ENCODE data around the gene NECTIN4. TPM values are rescaled to one million over a fixed set of nuclear protein-coding genes. Genes with fewer than 3 reads are reported as not detected.

Gene NECTIN4
- polyA plus RNA-seq, 1 experiment, result 0.16 TPM

DNA sequence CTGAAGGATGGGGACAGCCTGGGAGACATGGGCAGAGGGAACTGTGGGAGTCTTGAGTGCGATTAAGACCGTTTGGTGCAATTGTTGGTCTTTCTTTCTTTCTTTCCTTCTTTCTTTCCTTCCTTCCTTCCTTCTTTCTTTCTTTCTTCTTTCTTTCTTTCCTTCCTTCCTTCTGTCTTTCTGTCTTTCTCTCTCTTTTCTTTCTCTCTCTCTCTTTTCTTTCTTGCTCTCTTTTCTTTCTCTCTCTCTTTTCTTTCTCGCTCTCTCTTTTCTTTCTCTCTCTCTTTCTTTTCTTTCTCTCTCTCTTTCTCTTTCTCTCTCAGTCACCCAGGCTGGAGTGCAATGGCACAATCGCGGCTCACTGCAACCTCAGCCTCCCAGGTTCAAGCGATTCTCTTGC lies 5.9 kb upstream of the NECTIN4 start:
- Histone ChIP-seq H3K27me3 (ENCODE audit: control insufficient read depth, insufficient read depth, low read length) (peaks cover 2% of the 10 kb centered on the region), H3K27ac (ENCODE audit: low read depth, low read length) (no peak overlapping the region), H3K9me3 (ENCODE audit: control insufficient read depth, insufficient read depth, low read length) (no peaks in the 10 kb centered on the region), H3K4me3 (ENCODE audit: low read depth, low read length) (no peak overlapping the region)
- ChIA-PET POLR2A (interaction anchor here (1.3 kb wide), 1 partner anchor 50 kb away, joined by 4 read pairs; the partner anchor contains the start of gene USF1), CTCF (interaction anchor here (5.6 kb wide), 1 partner anchor 98 kb away, joined by 80 read pairs; no protein-coding TSS in a partner anchor)
- no peak for DNase-seq (ENCODE audit: low read depth, low spot score)
- TF ChIP-seq, protein P1, sequence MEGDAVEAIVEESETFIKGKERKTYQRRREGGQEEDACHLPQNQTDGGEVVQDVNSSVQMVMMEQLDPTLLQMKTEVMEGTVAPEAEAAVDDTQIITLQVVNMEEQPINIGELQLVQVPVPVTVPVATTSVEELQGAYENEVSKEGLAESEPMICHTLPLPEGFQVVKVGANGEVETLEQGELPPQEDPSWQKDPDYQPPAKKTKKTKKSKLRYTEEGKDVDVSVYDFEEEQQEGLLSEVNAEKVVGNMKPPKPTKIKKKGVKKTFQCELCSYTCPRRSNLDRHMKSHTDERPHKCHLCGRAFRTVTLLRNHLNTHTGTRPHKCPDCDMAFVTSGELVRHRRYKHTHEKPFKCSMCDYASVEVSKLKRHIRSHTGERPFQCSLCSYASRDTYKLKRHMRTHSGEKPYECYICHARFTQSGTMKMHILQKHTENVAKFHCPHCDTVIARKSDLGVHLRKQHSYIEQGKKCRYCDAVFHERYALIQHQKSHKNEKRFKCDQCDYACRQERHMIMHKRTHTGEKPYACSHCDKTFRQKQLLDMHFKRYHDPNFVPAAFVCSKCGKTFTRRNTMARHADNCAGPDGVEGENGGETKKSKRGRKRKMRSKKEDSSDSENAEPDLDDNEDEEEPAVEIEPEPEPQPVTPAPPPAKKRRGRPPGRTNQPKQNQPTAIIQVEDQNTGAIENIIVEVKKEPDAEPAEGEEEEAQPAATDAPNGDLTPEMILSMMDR (IDR thresholded peaks at IDR 0.05; ENCODE audit: low read depth, low read length), result no peak

DNA sequence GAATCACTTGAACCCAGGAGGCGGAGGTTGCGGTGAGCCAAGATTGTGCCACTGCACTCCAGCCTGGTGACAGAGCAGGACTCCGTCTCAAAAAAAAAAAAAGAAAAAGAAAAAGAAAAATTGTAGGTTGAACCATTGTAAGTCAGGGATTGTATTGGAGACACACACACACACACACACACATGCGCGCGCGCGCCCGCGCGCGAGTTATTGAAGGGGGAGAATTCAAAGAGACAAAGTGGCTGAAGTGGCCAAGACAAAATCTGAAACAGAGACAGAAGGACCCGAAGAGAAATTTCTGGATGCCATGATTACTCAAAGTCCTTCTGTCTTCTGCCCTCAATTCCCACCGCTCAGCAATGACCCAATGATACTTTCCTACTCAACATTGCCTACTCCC lies 5.1 kb upstream of the NECTIN4 start:
- H3K4me3 ChIP-seq (ENCODE audit: low read depth, low read length), result no peak overlapping the region
- no peak for DNase-seq (ENCODE audit: low read depth, low spot score)
- no peak overlapping the region for H3K27ac ChIP-seq (ENCODE audit: low read depth, low read length)
- ChIA-PET POLR2A (interaction anchor here (1.3 kb wide), 1 partner anchor 49 kb away, joined by 4 read pairs; the partner anchor contains the start of gene USF1), CTCF (interaction anchor here (5.6 kb wide), 1 partner anchor 98 kb away, joined by 80 read pairs; no protein-coding TSS in a partner anchor)
- H3K9me3 ChIP-seq (ENCODE audit: control insufficient read depth, insufficient read depth, low read length), result no peaks in the 10 kb centered on the region
- TF ChIP-seq, protein P1 (IDR thresholded peaks at IDR 0.05; ENCODE audit: low read depth, low read length), result no peak
- H3K27me3 ChIP-seq (ENCODE audit: control insufficient read depth, insufficient read depth, low read length), result peaks cover 2% of the 10 kb centered on the region

DNA sequence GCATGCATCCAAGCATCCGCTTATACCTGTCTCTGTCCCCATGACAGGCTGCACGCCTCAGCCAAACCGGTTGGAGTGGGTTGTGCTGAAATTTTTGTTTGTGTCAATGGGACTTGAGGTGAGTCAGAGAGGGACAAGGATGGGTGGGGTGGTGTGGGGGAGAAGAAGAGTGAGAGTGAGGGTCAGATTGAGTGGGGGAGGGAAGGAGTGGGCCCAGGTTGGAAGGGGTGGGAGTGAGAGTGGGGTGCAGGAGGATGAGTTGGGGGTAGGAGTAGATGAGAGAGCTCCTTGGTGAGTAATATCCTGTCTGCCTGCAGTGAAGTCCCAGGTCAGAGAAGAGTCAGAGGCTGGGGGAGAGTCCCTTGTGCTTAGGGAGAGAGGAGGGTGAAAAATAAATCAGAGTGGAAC lies 3.3 kb upstream of the NECTIN4 start:
- POLR2A ChIA-PET, result no interaction called here
- Histone ChIP-seq H3K27ac (ENCODE audit: low read depth, low read length) (no peak overlapping the region), H3K9me3 (ENCODE audit: control insufficient read depth, insufficient read depth, low read length) (no peaks in the 10 kb centered on the region), H3K4me3 (ENCODE audit: low read depth, low read length) (no peak overlapping the region), H3K27me3 (ENCODE audit: control insufficient read depth, insufficient read depth, low read length) (peaks cover 2% of the 10 kb centered on the region)
- TF ChIP-seq, protein P1 (IDR thresholded peaks at IDR 0.05; ENCODE audit: low read depth, low read length), result no peak
- CTCF ChIA-PET, result interaction anchor here (0.6 to 1.9 kb wide), 3 partner anchors 95 to 141 kb away, joined by 3 to 6 read pairs (median 3); no protein-coding TSS in a partner anchor
- DNase-seq (ENCODE audit: low read depth, low spot score), result no peak

DNA sequence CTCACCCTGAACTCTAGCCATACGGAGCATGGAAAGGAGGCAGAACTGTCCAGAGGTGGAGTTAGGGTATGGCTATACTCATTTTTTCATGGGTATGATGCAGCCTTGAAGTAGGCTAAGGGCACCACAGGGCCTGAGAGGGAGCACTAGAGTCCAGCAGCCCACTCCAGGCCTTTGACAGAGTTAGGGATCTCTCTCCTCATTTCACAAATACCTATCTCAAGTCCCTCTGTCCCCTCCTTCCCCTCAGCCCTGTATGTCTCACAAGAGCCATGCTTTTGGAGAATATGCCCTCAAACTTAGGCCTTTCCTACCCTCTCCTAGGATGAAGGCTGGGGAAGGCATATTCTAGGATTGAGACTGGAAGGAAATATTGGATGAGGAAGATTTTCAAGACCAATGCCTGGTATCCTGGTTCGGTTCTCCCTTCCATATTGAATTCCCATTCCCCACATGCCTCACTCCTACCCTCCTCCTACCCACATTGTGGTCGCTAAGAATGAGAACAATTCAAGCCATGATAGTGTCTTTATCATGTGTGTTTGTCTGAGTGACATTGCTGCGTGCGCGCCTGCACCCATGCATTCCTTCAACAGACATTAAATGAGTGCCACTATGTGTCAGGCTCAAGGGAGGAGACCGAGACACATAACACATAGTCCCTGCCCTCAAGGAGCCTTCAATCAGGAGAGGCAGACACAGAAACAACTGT lies 2.6 kb upstream of the NECTIN4 start:
- Histone ChIP-seq H3K27me3 (ENCODE audit: control insufficient read depth, insufficient read depth, low read length) (peaks cover 2% of the 10 kb centered on the region), H3K4me3 (ENCODE audit: low read depth, low read length) (no peak overlapping the region), H3K27ac (ENCODE audit: low read depth, low read length) (no peak overlapping the region), H3K9me3 (ENCODE audit: control insufficient read depth, insufficient read depth, low read length) (no peaks in the 10 kb centered on the region)
- no peak for DNase-seq (ENCODE audit: low read depth, low spot score)
- ChIA-PET CTCF (interaction anchor here (1.9 kb wide), 1 partner anchor 94 kb away, joined by 6 read pairs; no protein-coding TSS in a partner anchor), POLR2A (no interaction called here)
- TF ChIP-seq, protein P1 (IDR thresholded peaks at IDR 0.05; ENCODE audit: low read depth, low read length), result no peak

DNA sequence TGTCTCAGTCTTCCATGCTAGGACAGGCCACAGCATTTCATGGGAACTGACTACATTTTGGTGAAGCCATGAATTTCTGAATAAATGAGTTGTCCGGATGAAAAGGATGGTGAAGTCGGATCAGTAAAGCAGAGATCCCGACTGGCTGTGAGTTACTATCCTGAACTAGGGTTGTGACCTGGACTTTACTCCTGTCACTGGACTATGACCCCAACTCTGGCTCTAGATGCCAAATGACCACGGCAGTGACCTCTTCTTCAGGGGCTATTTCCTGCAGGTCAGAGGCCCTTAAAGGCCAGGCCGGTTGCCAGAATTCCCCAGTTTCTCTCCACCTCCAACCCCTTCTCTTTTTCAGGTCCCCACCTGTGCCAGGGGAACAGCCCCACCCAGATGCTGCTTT lies 1.7 kb upstream of the NECTIN4 start:
- no peak for DNase-seq (ENCODE audit: low read depth, low spot score)
- CTCF ChIA-PET, result no interaction called here

More for the DNA sequence above, 1.7 kb upstream of the NECTIN4 start:
- Histone ChIP-seq H3K27ac (ENCODE audit: low read depth, low read length) (no peak overlapping the region), H3K27me3 (ENCODE audit: control insufficient read depth, insufficient read depth, low read length) (no peaks in the 10 kb centered on the region), H3K9me3 (ENCODE audit: control insufficient read depth, insufficient read depth, low read length) (no peaks in the 10 kb centered on the region), H3K4me3 (ENCODE audit: low read depth, low read length) (no peak overlapping the region)
- POLR2A ChIA-PET, result no interaction called here
- TF ChIP-seq, protein P1 (IDR thresholded peaks at IDR 0.05; ENCODE audit: low read depth, low read length), result no peak
